HEK293T (cell line): ENCODE results near the gene PSMA5.

Source experiments
- ARNT ChIP-seq: fragments of 450-650 bp; IDR thresholded peaks from 2 replicates; pipeline ENCODE4 v1.6.1; 2017; ENCODE audit warnings: mild to moderate bottlenecking
- BHLHE40 ChIP-seq: fragments of 450-650 bp; IDR thresholded peaks from 2 replicates; pipeline ENCODE4 v1.6.1; 2016; ENCODE audit warnings: mild to moderate bottlenecking, moderate library complexity, borderline replicate concordance
- ELF4 ChIP-seq: fragments of 450-650 bp; IDR thresholded peaks from 2 replicates; pipeline ENCODE4 v1.6.1; 2017; ENCODE audit warnings: antibody characterized with exemption
- FOXK2 ChIP-seq: fragments of 450-650 bp; IDR thresholded peaks from 2 replicates; pipeline ENCODE4 v1.6.1; 2016; ENCODE audit warnings: mild to moderate bottlenecking
- FOXM1 ChIP-seq: fragments of 450-650 bp; IDR thresholded peaks from 2 replicates; pipeline ENCODE4 v1.6.1; 2017; ENCODE audit warnings: mild to moderate bottlenecking, borderline replicate concordance
- HDGF ChIP-seq: fragments of 450-650 bp; IDR thresholded peaks from 2 replicates; pipeline ENCODE4 v1.6.1; 2017; ENCODE audit warnings: antibody characterized with exemption, borderline replicate concordance
- LEF1 ChIP-seq: fragments of 450-650 bp; IDR thresholded peaks from 2 replicates; pipeline ENCODE4 v1.6.1; 2017; ENCODE audit warnings: mild to moderate bottlenecking, borderline replicate concordance
- SP1 ChIP-seq: fragments of 450-650 bp; IDR thresholded peaks from 2 replicates; pipeline ENCODE4 v1.6.1; 2017
- SUZ12 ChIP-seq: fragments of 450-650 bp; IDR thresholded peaks from 2 replicates; pipeline ENCODE4 v1.6.1; 2016; ENCODE audit warnings: mild to moderate bottlenecking
- TF ChIP-seq, protein P1 (sequence below): fragments of 450-650 bp; IDR thresholded peaks from 2 replicates; pipeline ENCODE4 v1.6.1; 2016

DNA sequence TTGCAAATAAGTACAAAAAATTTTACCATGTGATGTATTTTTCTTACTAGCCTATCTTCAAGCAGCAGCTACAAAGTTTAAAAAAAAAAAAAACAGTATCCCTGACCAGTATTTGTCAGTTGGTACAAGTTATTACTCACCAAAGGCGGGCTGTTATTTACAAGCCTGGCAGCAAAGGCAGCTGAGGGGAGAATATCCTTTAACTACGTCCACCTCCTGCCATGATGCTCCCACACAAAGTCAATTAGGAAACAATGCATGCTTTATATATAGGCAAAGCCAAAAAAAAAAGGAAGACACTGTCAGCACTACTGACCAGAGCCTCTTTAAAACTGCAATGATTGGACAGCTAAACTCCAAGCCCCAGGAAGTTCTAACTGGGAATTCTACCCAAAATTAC, 13.7 kb downstream of the PSMA5 start:
- TF ChIP-seq SUZ12 (no peak), BHLHE40 (no peak), SP1 (no peak), LEF1 (no peak), FOXK2 (no peak), ARNT (no peak), FOXM1 (no peak), HDGF (no peak), ELF4 (no peak)
- TF ChIP-seq, protein P1, sequence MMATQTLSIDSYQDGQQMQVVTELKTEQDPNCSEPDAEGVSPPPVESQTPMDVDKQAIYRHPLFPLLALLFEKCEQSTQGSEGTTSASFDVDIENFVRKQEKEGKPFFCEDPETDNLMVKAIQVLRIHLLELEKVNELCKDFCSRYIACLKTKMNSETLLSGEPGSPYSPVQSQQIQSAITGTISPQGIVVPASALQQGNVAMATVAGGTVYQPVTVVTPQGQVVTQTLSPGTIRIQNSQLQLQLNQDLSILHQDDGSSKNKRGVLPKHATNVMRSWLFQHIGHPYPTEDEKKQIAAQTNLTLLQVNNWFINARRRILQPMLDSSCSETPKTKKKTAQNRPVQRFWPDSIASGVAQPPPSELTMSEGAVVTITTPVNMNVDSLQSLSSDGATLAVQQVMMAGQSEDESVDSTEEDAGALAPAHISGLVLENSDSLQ = no peak
